Measurements from ENCODE around the gene BCL7A. TPM values are rescaled to one million over a fixed set of nuclear protein-coding genes. Genes with fewer than 3 reads are reported as not detected.
"Not testable (repeated sequence)": the region's sequence is repeated elsewhere in the genome, so short reads cannot be mapped to it uniquely, and the experiment has no call there.

Gene BCL7A
- total RNA-seq, 1 donor from 2014 or later = 8.1 TPM

DNA sequence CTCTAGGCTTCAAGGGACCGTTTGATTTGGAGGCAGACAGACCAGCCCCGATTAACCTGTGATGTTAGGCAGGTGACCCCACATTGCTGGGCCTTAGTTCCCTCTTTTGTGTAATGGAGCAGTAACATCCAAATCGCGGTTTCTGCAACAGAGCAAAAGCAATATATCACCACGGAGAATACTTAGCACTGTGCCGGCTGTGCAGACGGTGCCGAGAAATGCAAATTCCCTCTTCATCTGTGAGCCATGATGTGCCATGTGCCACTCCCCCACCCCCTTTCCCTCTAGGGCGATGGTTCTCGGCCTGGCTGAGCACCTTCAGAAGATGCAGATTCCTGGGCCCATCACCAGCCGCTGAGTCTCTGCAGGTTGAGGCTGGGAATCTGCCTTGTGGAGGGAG lies 10.9 kb downstream of the BCL7A start:
- TF ChIP-seq, protein P1, sequence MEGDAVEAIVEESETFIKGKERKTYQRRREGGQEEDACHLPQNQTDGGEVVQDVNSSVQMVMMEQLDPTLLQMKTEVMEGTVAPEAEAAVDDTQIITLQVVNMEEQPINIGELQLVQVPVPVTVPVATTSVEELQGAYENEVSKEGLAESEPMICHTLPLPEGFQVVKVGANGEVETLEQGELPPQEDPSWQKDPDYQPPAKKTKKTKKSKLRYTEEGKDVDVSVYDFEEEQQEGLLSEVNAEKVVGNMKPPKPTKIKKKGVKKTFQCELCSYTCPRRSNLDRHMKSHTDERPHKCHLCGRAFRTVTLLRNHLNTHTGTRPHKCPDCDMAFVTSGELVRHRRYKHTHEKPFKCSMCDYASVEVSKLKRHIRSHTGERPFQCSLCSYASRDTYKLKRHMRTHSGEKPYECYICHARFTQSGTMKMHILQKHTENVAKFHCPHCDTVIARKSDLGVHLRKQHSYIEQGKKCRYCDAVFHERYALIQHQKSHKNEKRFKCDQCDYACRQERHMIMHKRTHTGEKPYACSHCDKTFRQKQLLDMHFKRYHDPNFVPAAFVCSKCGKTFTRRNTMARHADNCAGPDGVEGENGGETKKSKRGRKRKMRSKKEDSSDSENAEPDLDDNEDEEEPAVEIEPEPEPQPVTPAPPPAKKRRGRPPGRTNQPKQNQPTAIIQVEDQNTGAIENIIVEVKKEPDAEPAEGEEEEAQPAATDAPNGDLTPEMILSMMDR (IDR thresholded peaks at IDR 0.05) = no peak
- TF ChIP-seq POLR2AphosphoS5 (IDR thresholded peaks at IDR 0.05; ENCODE audit: insufficient read depth in 1 of 2, low read depth in 1 of 2) = no peak
- H3K9me3 ChIP-seq = no peaks in the 10 kb centered on the region
- no peak for DNase-seq (ENCODE audit: extremely low spot score in 2 of 2)
- no peaks in the 10 kb centered on the region for H3K27me3 ChIP-seq
- H3K4me3 ChIP-seq = no peak overlapping the region
- H3K27ac ChIP-seq = no peak overlapping the region
- intact Hi-C loops (cut with DNase I) = no loop called here
- peaks cover 0 to 5% of the 10 kb centered on the region in 2 donors for H3K36me3 ChIP-seq
- H3K4me1 ChIP-seq = peaks cover 30% of the 10 kb centered on the region

DNA sequence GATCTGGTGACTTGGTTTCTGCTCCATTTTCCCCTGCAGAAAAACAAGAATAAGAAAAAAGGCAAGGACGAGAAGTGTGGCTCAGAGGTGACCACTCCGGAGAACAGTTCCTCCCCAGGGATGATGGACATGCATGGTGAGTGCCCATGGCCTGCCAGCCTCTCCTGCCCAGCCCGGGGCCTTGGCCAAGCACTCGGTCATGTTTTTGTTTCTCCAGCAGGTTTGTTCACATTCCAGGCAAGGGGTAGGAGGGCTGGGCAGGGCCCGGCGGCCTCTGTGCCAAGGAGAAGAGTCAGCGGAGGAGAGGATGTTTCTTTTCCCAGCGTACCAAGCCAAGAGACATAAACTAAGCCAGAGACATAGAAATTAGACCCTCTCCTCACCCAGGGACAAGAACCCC lies 13.6 kb downstream of the BCL7A start:
- H3K9me3 ChIP-seq = no peaks in the 10 kb centered on the region
- peaks cover 10% of the 10 kb centered on the region for H3K4me1 ChIP-seq
- H3K27ac ChIP-seq = no peak overlapping the region
- intact Hi-C loops (cut with DNase I) = no loop called here
- no peak overlapping the region for H3K4me3 ChIP-seq
- TF ChIP-seq POLR2AphosphoS5 (IDR thresholded peaks at IDR 0.05; ENCODE audit: insufficient read depth in 1 of 2, low read depth in 1 of 2) (no peak), POLR2A (IDR thresholded peaks at IDR 0.05) (no peak)
- TF ChIP-seq, protein P1 (IDR thresholded peaks at IDR 0.05) = no peak
- no peak for DNase-seq (ENCODE audit: extremely low spot score in 2 of 2)
- peaks cover 0 to 5% of the 10 kb centered on the region in 2 donors for H3K36me3 ChIP-seq
- H3K27me3 ChIP-seq = no peaks in the 10 kb centered on the region

DNA sequence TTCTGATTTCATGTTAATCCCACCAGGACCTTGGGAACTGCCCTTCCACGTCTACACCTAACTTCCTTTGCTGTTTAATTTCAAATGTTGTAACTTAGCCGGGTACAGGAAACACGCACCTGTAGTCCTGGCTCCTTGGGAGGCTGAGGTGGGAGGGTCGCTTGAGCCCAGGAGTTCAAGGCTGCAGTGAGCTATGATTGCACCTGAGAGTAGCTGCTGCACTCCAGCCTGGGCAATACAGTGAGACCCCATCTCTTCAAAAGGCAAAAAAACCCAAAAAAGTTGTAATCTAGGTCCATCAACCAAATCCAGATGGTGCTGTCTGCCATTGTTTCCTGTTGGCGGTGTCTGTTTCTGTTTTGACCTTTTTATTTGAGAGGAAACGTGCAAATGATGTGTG lies 14.5 kb downstream of the BCL7A start:
- Histone ChIP-seq H3K4me1 (peaks cover 1% of the 10 kb centered on the region), H3K27ac (no peak overlapping the region), H3K36me3 (peaks cover 0 to 5% of the 10 kb centered on the region in 2 donors), H3K4me3 (no peak overlapping the region), H3K27me3 (no peaks in the 10 kb centered on the region), H3K9me3 (no peaks in the 10 kb centered on the region)
- intact Hi-C loops (cut with DNase I) = no loop called here
- no peak for DNase-seq (ENCODE audit: extremely low spot score in 2 of 2)
- TF ChIP-seq, protein P1 (IDR thresholded peaks at IDR 0.05) = no peak
- TF ChIP-seq POLR2AphosphoS5 (IDR thresholded peaks at IDR 0.05; ENCODE audit: insufficient read depth in 1 of 2, low read depth in 1 of 2) (no peak), POLR2A (IDR thresholded peaks at IDR 0.05) (no peak)

DNA sequence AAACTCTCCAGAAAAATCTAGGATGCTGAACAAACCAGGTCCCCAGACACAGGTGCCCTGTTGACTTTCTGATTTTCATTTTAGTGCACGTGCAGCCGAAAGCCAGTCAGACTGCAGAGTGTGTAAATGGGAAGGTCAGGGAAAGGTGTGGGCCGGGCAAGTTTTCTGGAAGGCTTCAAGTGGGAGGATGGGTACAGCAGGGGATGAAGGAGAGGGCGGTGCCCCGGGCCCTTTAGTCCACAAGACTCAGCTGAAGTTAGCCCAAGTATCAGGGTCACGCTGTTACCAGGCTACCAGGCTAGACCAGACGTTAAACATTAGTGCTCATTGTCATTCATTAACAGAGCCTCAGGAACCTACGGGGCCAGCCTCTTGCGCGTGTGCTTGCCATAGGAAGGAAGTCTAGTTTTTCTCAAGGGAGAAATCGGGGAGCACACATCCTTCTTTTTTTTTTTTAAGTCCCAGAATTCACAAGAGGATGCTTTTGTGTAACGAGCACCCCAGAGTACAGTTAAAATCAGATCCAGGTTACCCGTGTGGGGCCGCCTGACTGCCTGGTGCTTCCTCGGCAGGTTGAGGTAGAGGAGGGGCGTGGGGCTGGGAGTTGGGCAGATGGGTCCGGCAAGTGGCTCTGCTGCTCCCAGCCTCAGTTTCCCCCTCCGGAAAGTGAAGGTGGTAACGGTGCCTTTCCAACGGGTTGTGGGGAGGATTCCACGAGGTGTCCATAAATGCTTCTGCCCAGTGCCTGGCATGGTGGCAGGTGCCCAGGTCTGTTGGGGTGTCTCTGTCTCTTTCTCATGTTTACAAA lies 19.1 kb downstream of the BCL7A start:
- Histone ChIP-seq H3K4me1 (no peaks in the 10 kb centered on the region), H3K27ac (no peak overlapping the region), H3K9me3 (no peaks in the 10 kb centered on the region), H3K4me3 (no peak overlapping the region), H3K27me3 (no peaks in the 10 kb centered on the region), H3K36me3 (peaks cover 0 to 22% of the 10 kb centered on the region in 2 donors)
- DNase-seq (ENCODE audit: extremely low spot score in 2 of 2) = no peak
- intact Hi-C loops (cut with DNase I) = no loop called here
- no peak for TF ChIP-seq POLR2AphosphoS5 (IDR thresholded peaks at IDR 0.05; ENCODE audit: insufficient read depth in 1 of 2, low read depth in 1 of 2)
- no peak for TF ChIP-seq POLR2A (IDR thresholded peaks at IDR 0.05)
- TF ChIP-seq, protein P1 (IDR thresholded peaks at IDR 0.05) = no peak

DNA sequence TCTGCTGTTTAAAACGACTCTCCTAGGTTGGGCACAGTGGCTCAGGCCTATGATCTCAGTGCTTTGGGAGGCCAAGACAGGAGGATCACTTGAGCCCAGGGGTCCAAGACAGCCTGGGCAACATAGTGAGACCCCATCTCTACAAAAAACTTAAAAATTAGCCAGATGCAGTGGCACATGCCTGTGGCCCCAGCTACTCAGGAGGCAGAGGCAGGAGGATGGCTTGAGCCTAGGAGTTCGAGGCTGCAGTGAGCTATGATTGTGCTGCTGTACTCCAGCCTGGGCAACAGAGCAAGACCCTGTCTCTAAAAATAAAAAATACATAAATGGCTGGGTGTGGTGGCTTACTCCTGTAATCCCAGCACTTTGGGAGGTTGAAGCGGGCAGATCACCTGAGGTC lies 19.8 kb downstream of the BCL7A start:
- H3K27me3 ChIP-seq; intact Hi-C loops (cut with DNase I); H3K4me3 ChIP-seq; H3K4me1 ChIP-seq; H3K27ac ChIP-seq; H3K9me3 ChIP-seq; DNase-seq (ENCODE audit: extremely low spot score in 2 of 2): not testable (repeated sequence)
- H3K36me3 ChIP-seq = peaks cover 0 to 24% of the 10 kb centered on the region in 2 donors
